Vagina (tissue), 2 donors: ENCODE measurements around the gene UNC79.

Experiments
- CTCF ChIP-seq, 3 experiments: fragments of 450-650 bp in 2 of 3; fragments of 200-600 bp in 1 of 3; sonication (generic) in 1 of 3; IDR thresholded peaks; one replicate each; pipeline ENCODE4 v1.5.1; 2017 to 2019; ENCODE audit warnings: antibody characterized with exemption in 3 of 3, mild to moderate bottlenecking in 2 of 3, moderate library complexity in 2 of 3
- POLR2A ChIP-seq, 2 donors: fragments of 450-650 bp; IDR thresholded peaks; one replicate each; pipeline ENCODE4 v1.6.1; 2017; ENCODE audit warnings: antibody characterized with exemption in 2 of 2, mild to moderate bottlenecking in 2 of 2, moderate library complexity in 2 of 2
- POLR2AphosphoS5 ChIP-seq, 2 donors: sonication (generic); formaldehyde crosslinking; IDR thresholded peaks; one replicate each; pipeline ENCODE4 v1.9.0; 2017; ENCODE audit warnings: antibody characterized with exemption in 2 of 2, mild to moderate bottlenecking in 2 of 2, low read depth in 1 of 2; ENCODE audit not compliant: insufficient read depth in 1 of 2

GRCh38 chr14:93629643-93630042 lies 198.9 kb downstream of the UNC79 start:
- TF ChIP-seq CTCF (IDR thresholded peaks at IDR 0.05) = no peak
- no peak for TF ChIP-seq POLR2A (IDR thresholded peaks at IDR 0.05)
- no peak for TF ChIP-seq POLR2AphosphoS5 (IDR thresholded peaks at IDR 0.05; ENCODE audit: insufficient read depth in 1 of 2, low read depth in 1 of 2)
